Neural progenitor cell (in vitro differentiated cells): ENCODE data around the gene PSMB2.

Source experiments
- EZH2 ChIP-seq: fragments of 200-600 bp; sonication (generic); IDR thresholded peaks from 2 replicates; pipeline ENCODE4 v1.6.1; 2017; ENCODE audit warnings: antibody characterized with exemption, mild to moderate bottlenecking, moderate library complexity
- EZH2phosphoT487 ChIP-seq: fragments of 200-600 bp; sonication (generic); IDR thresholded peaks from 2 replicates; pipeline ENCODE4 v1.6.1; 2017; ENCODE audit warnings: antibody characterized with exemption
- TF ChIP-seq, protein P1 (sequence below): fragments of 200-600 bp; sonication (generic); IDR thresholded peaks from 2 replicates; pipeline ENCODE4 v1.5.1; 2017; ENCODE audit warnings: antibody characterized with exemption, mild to moderate bottlenecking

- TF ChIP-seq, protein P1, sequence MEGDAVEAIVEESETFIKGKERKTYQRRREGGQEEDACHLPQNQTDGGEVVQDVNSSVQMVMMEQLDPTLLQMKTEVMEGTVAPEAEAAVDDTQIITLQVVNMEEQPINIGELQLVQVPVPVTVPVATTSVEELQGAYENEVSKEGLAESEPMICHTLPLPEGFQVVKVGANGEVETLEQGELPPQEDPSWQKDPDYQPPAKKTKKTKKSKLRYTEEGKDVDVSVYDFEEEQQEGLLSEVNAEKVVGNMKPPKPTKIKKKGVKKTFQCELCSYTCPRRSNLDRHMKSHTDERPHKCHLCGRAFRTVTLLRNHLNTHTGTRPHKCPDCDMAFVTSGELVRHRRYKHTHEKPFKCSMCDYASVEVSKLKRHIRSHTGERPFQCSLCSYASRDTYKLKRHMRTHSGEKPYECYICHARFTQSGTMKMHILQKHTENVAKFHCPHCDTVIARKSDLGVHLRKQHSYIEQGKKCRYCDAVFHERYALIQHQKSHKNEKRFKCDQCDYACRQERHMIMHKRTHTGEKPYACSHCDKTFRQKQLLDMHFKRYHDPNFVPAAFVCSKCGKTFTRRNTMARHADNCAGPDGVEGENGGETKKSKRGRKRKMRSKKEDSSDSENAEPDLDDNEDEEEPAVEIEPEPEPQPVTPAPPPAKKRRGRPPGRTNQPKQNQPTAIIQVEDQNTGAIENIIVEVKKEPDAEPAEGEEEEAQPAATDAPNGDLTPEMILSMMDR, result no peak
- no peak for TF ChIP-seq EZH2
- no peak for TF ChIP-seq EZH2phosphoT487
These were observed 2.9 kb upstream of the PSMB2 start for GRCh38 chr1:35644204-35644603.
